GM12801 (cell line): ENCODE measurements around the gene PTPRG.

Experiments
- TF ChIP-seq, protein P1 (sequence below): IDR thresholded peaks from one replicate; pipeline ENCODE4 v1.5.1; 2011; ENCODE audit warnings: control low read depth; ENCODE audit not compliant: insufficient read length; ENCODE audit errors: extremely low read depth

Gene PTPRG

DNA sequence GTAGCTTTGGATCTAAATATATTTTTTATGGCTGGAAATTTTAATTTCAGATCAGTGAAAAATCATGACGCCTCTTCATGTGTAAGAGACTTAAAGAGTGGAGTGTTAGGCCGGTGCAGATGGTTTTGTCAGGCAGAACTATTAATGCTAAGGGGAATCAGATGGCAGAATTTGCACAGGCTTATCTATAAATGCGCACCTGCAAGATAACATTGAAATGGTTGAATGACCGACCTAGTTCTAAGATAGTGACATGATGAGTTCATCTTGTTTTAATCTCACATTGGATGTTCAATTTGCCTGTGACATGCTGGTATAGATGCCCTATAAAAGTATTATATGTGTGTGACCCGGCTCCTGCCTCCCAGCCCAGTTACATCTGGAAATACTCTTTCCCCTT, 471.4 kb downstream of the PTPRG start:
- TF ChIP-seq, protein P1, sequence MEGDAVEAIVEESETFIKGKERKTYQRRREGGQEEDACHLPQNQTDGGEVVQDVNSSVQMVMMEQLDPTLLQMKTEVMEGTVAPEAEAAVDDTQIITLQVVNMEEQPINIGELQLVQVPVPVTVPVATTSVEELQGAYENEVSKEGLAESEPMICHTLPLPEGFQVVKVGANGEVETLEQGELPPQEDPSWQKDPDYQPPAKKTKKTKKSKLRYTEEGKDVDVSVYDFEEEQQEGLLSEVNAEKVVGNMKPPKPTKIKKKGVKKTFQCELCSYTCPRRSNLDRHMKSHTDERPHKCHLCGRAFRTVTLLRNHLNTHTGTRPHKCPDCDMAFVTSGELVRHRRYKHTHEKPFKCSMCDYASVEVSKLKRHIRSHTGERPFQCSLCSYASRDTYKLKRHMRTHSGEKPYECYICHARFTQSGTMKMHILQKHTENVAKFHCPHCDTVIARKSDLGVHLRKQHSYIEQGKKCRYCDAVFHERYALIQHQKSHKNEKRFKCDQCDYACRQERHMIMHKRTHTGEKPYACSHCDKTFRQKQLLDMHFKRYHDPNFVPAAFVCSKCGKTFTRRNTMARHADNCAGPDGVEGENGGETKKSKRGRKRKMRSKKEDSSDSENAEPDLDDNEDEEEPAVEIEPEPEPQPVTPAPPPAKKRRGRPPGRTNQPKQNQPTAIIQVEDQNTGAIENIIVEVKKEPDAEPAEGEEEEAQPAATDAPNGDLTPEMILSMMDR = no peak

DNA sequence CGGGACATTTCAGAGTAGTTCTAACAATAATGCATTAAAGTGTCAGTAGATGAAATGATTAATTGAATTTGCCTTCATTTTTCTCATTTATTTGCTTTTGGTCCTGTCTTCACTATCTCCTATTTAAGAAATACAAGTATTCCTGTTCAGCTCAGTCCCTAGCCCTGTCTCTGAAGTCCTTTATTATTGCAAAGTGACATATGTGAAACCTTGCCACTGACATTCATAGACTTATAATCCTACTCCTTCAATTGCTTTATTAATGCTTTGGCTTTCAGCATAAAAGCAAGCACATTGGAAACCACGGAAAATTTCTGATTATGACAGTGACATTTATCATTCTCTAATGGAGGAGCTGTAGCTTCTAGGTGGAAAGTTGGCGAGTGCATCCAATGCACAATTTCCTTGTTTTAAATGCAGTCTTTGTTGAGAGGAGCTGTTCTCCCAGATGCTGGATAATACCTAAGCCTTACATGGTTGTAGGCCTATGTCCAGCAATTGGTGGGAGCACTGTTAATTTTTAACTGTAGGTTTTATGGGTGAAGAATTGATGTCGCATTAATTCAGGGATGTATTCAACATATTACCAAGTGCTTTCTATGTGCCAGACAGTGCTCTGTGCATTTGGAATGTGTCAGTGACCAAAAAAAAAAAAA, 474.2 kb downstream of the PTPRG start:
- TF ChIP-seq, protein P1 = no peak

DNA sequence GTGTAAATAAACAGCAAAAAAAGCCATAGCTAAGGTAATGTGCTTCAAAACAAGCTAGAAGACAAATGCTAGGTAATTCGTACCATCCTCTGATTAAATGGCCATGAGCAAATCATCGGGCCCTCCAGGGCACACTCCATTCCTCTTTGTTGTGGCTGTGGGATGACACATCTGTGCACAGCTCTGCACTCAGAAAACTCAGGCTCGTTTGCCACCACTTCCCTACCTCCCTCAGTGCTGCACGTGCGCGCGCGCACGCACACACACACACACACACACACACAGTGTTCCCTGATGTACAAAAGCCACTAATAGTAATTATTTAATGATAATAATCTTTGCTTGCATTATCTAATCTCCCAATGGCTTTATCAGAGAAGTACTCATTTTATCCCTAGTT, 475.4 kb downstream of the PTPRG start:
- TF ChIP-seq, protein P1 = no peak

DNA sequence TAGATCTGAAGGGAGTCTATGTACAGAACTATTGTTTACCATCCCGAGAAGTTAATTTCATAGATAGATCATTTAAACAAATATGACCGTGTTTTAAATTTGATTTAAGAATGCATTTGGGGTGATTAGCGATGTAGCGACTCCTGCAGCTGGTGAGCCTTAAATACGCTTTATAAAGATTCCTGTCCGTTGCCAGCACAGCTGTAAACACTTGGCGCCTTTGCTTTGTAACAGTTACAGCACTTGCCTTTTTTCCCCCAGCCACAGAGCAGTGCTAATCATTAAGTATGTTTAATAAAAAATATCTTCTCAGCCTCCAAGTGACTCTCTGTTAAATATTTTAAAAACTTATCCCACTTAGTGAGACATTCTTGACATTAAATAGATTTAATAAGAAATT, 478.2 kb downstream of the PTPRG start:
- TF ChIP-seq, protein P1 = no peak

DNA sequence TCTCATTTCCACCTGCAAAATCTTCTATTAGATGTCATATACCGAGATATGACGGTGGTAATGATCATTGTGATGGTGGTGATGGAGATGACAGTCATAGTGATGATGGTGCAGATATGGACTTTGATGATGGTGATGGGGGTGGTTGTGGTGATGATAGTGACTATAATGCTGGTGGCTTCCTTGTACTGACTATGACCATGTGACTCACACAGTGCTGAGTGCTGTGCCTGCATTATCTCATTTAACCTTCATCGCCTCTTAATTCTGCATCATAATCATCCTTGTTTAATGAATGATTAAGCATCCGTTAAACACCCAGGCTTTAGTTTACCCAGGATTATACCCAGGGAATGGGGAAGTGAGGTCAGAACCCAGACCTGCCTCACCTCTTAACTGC, 480.3 kb downstream of the PTPRG start:
- TF ChIP-seq, protein P1 = no peak

DNA sequence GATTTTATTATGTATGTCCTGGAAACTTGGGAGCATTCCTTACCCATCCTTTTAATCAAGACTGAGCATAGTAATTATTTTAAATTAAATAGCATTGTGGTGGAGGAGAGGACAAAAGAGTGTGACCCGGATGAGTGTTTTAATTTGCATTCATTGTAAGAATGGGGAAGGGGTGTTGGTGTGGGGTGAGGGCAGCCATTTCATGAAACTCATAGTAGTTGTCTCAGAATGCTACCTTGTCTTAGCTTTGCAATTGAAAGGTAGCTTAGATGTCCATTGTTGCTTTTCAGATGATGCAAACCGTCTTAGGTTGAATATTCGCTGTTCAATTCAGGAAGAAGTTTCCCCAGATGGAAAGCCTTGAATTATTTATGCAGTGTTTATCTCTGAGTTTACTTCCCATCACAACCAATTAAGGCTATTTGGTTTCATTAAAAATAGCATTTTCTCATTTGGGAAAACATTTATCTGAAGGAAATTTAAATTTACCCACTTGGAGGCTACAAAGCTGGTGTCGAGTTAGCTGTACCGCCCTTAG, 483.6 kb downstream of the PTPRG start:
- TF ChIP-seq, protein P1 = no peak

DNA sequence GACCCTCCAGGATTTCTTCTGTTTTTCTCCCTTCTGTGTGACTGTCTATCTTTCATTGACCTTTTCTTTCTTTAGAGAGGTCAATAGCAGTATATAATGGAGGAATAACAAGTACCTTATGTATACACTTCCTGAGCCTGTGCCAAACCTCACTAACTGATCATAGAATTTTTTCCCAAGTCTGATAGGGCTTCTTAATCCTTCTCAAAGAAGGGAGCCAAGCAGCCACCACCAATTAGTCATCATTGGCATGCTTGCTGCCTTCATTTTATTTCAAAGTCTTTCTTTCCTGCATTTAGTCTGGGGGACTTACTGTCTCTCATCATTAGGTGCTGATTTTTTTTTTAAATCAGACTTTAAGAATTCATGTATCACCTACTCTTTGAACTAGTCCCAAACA, 485.0 kb downstream of the PTPRG start:
- TF ChIP-seq, protein P1 = no peak
